PFSK-1 (cell line): Measurements from ENCODE around the gene KITLG.

ENCODE experiments used
- REST ChIP-seq, 2 experiments: IDR thresholded peaks; 2 replicates each; pipeline versions ENCODE4 v1.6.1 to v1.8.0; 2011 to 2012; ENCODE audit warnings: low read depth in 2 of 2, low read length in 2 of 2, control low read depth in 1 of 2, inconsistent platforms in 1 of 2, mild to moderate bottlenecking in 1 of 2, moderate library complexity in 1 of 2; ENCODE audit not compliant: insufficient read depth in 1 of 2
- SIN3A ChIP-seq: IDR thresholded peaks from 2 replicates; pipeline ENCODE4 v1.6.1; 2012; ENCODE audit warnings: mild to moderate bottlenecking, low read length, moderate library complexity, borderline replicate concordance; ENCODE audit not compliant: insufficient read depth
- TAF1 ChIP-seq: IDR thresholded peaks from 2 replicates; pipeline ENCODE4 v1.6.1; 2012; ENCODE audit warnings: low read length, control low read depth, borderline replicate concordance; ENCODE audit not compliant: insufficient read depth

- TF ChIP-seq TAF1 (no peak), REST (IDR thresholded peaks at IDR 0.05; ENCODE audit: insufficient read depth in 1 of 2, low read depth in 2 of 2, low read length in 2 of 2) (no peak), SIN3A (no peak)
Observed at GRCh38 chr12:88544991-88545980, 35.0 kb downstream of the KITLG start.
